ENCODE measurements around the gene C14orf119.

The C14orf119 gene, protein sequence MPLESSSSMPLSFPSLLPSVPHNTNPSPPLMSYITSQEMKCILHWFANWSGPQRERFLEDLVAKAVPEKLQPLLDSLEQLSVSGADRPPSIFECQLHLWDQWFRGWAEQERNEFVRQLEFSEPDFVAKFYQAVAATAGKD

DNA sequence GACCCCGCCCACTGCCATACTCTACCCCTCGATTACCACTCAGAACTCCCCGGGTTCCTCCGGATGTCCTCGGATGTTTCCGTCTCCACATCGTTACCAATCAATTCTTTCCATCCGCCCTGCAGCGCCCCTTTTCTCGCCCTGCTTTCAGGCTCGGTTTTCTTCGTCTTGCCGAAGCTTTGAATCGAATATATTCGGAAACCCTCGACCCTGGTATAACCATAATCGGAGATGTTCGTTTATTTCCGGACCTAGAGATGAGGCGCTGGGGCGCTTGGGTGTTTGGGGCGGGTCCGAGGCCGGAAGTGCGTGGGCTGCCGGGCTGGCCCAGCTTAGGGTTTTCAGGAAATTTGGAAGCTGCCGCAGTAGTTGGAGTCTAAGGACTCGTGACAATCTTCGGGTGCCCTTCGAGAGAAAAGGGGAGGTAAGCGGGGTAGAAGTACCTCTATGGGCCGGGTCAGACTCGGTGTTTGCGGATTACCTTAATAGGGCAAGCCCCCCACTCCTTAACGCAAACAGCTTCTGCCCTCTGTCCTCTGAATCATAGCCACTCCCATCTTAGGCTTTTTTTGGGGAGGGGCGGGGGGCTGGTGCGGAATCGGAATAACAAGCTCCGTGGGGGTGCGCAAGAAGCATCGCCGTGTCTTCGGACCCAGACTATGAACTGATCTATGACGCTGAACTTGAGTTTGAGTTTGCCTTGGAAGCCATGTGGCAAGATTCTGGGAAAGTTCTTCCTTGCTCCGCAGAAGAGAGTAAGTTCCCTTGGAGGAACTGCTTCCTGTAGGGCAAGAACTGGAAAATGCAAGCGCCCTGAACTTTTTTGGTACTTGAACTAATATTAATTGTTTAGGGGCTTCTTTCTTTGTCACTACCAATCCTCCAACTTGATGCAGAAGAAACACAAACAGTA is at the start of gene C14orf119:
Gene C14orf119 (plus strand): TSS at position 310 of the 913 bp plus-strand sequence. CDS start 2,154 bp downstream, outside the sequence.
- peak; percentile 99 for DNase-seq (ENCODE audit: low spot score)

DNA sequence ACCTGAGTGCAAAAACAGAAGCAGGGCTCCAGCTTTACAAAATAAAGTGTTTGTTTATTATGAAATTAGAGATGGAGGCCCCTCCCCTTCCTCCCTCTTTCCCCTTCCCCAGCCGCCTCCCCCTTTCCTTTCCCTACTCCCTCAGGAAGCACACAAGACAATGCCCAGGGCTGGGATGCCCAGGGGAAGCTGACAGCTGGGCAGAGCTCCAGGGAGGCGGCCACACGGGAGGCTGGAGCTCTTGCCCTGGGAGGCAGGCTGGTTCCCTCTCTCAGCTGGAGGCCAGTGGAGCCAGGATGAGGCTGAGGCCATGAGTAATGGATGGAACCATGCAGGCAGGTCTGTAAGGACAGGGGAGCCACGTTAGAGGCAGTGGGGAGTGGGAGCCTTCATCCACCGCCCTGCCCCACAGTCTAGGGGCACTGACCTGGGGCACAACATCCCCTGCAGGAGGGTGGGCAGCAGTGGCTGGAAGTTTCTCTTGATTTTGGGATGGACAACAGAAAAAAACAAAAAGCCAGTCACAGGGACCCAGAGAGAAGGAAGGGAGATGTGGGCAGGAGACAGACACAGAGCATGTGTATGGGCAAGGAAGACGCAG is 48.2 kb upstream of the C14orf119 start:
- no peak for DNase-seq (ENCODE audit: low spot score)

DNA sequence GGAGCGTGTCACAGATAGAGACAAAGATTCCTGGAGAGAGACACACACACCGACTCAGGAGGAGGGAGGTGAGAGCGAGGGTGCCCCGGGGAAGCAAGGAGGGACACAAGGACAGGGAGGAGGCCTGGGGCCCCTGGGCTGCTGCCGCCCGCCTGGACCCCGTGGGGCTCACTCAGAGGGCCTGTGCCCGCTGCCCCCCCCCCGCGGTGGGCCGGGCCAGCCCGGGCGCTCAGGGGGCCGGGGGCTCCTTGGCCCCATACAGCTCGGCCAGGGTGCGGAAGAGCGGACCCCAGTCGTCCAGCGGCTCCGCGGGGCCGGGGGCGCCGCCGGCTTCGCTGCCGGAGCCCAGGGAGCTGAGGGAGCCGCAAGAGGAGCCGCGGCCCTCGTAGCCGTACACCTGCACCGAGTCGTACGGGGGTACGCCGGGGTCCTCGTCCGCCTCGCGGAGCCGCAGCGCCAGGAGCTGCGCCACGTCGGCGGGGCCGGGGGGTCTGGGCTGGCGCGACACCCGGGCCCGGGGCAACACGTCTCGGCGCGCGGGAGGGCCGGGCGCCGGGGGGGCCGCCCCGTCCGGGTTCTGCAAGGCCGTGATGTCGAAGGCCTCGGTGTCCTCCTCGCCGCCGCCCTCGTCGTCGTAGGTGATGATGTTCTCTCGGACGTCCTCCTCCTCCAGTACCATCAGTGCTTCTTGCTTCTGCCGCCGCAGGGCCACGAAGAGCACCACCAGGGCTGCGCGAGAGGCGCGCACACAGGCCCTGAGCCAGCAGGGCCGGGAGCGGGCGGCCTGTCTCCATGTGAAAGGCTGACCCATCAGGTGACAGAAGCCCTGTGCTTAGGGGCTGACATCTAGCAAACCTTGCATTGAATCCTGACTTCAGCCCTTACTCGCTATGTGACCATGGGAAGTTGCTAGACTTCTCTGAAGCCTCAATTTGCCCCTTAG is 47.3 kb upstream of the C14orf119 start:
- DNase-seq (ENCODE audit: low spot score) = no peak

DNA sequence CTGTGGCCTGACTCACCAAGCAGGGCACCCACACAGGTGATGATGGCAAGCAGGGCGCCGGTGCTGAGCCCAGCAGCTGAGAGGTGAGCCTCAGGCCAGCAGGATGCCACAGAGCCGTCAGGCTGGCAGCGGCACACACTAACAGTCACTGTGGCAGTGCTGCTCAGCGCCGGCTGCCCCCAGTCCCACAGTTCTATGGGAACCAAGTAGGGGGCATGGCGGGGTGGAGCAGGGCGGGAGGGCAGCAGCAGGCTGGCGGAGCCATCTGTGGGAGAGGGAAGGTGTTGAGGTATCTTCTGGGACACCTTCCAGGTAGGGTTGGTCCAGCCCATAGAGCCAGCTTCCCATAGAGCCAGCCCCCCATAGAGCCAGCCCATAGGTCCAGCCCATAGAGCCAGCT is 46.3 kb upstream of the C14orf119 start:
- DNase-seq (ENCODE audit: low spot score) = no peak

DNA sequence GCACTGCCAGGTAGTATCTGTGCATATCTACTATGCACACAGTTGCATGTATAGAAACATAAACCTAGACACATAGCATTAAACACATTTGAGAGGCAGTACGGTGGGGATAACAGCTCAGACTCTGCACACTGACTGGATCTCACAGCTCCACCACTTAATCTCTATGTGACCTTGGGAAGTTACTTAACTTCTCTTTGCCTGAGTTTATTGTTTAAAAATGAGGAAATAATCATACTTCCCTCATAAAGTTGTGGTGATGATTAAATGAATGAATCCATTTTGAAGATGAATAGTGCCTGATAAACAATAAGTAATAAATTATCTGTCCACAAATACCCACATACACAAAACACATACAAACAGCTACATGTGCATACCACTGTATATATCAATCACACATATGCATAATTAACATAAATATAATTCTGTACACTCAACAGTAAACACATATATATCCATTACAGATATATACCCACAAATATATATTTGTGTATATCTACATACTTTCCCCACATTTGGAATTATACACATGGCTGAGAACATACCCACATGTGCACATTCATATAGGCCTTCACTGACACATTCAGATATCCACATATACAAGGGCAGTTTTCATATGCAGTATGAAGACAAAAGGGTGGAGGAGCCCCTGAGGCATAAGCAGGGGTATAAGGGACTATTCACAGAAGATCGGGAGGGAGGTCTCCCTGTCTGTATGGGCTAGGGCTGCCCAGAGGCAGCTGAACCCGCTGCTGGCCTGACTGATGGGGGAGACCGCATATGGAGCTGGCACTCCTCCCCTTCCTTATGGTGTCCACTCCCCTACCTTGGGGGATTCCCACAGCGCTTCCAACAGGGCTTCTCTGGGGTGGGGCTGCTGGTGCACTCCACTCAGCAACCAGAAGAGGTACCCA is 43.9 kb upstream of the C14orf119 start:
- DNase-seq (ENCODE audit: low spot score) = no peak

DNA sequence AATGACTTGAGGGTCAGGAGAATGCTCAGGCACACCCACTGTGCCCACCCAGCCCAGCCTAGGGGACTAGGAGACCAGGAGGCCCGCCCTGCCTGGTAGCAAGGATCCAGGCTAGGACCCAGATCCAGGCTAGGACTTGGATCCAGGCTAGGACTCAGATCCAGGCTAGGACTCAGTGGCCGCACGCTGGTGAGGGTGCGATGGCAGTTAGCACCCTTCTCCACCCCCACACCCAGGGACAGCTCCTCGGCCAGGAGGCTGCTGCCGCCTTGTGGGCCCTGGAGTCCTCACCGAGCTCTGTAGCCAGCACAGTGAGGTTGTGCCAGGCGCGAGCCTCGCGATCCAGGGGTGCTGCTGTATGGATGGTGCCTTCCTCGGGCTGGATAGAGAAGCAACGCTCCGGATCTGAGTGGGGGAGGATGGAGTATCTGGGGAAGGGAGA is 43.1 kb upstream of the C14orf119 start:
- DNase-seq (ENCODE audit: low spot score) = no peak

DNA sequence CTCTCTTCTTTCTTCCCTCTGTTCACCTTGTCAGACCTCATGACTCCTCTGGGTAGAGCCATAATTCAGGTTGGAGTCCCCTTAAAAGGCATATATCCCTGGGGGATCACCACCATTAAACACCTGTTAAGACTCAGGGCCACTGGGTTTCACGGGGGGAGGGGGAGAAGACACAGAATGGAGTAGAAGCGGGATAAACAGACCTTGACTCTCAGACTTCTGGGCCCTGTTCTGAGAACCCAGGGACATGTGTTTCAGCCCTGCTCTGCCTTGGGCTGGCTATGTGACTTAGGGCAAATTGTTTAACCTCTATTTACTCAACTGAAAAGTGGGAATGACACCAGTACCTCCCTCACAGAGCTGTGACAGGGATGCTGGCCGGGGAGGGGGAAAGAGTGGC is 42.6 kb upstream of the C14orf119 start:
- no peak for DNase-seq (ENCODE audit: low spot score)

DNA sequence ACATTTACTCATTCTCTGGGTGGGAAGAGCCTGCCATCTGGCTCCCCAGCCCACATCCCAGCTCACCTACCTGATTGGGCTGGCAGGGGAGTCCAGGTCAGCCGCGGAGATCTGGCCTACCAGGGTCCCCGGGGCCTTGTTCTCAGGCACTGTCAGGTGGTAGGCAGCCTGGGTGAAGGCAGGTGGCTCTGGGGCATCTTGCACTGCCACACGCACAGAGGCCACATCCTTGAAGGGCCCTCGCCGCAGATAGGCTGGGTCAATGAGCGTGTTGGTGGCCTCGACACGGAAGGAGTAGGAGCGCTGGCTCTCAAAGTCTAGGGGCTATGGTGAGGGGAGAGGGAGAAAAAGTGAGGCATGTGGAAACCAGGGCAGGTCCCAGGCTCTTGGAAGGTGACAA is 41.9 kb upstream of the C14orf119 start:
- no peak for DNase-seq (ENCODE audit: low spot score)

DNA sequence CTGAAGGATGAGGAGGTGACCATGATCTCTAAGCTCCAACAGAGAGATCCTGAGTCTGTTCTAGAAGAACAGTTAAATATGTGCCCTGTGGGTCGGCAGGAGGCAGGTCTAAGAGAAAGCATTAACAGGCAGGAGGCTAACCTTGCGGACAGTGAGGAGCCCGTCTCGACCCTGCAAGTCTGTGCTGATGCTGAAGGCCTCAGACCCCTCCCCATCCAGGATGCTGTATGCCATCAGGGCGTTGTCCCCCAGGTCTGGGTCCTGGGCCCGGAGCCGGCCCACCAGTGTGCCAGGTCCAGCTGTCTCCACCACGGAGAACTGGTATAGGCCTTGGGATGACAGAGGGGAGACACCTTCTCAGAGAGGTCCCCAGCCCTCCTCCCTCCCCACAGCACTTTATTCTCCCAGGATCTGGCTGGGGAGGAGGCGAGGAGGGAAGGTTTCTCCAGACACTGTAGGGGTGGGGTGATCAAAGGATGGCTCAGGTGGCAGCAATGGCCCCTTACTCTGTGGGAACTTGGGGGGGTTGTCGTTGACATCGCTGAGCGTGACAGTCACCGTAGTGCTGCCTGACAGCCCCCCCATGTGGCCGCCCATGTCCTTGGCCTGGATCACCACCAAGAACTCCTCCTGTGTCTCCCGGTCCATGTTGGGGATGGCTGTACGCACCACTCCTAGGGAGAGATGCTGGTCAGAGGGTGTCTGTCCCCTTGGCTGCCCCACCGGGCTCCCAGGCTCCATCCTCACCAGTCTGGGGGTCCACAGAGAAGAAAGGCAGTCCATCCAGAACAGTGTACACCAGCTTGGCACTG is 41.1 kb upstream of the C14orf119 start:
- DNase-seq (ENCODE audit: low spot score) = no peak

DNA sequence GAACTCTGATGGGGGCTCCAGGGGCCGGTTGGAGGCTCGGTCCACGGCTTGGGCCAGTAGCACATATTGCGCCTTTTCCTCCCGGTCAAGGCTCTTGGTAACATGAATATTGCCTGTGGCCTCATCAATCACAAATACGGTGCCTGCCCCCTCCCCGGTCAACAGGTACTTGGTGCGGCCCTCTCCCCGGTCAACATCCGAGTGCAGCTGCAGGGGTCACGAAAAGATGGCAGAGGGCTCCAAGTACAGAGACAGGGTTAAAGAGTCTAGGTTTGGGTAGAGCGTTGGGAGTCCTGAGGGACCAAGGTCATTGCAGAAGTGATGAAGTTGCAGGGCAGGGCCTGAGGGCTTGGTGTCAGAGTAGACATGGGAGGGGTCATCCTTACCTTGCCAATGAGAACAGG is 40.2 kb upstream of the C14orf119 start:
- DNase-seq (ENCODE audit: low spot score) = no peak

DNA sequence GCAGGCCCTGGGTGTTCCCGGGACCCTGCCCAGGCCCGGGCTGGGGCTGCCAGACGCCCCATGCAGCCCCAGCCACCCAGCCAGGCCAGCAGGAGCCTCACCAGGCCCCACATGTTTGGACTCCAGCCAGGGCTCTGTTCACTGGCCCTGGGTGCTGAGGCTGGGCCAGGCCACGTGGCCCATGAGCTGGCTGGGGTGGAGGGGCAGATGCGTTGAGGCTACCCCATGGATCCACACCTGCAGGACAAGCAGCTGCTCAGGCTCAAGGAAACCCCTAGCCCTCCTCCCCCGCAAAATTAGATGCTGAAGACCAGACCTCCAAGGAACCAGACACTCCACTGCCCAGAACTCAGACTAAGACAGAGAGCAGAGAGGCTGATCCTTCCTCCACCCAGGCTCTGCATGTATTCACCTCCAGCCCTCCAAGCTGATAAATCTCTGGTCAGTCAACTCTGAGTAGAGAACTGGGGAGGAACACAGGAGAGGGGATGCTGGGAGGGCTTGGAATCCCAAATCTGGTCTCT is 39.6 kb upstream of the C14orf119 start:
- DNase-seq (ENCODE audit: low spot score) = no peak

DNA sequence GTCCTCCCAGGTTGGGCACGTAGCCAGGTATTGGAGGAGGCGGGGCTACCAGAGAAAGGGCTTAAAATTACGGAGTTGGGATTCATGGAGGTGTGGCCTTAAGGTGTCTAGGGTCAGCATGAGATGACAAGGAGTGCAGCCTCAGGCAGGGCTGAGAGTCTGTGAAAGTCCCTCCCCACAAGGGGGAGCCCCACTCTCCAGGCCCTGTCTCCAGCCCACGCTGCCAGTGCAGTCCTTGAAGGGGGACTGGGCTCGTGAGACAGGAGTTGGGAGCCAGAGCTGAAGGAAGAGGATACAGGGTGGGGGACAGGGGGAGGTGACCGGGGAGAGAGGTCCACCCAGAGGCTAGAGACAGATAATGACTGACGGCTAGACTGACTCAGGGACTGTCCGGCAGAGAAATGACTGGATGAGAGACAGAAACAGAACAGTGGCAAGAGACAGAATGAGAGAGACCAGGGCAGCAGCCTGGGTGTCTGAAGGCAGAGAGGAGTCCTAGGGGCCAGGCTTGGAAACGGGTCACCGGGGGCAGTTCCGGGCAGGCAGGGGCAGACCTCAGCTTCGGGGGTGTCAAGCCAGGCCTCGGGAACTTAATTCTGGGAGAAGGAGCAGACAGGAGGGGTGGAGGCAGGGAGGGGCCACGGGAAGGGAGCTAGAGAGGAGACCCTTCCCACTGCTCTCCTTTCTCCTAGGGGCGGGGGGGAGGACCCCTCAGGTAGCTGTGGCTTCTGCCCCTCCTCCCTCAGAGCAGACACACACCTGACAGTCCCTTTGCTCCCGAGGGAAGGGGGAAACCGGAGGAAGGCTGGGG is 39.0 kb upstream of the C14orf119 start:
- DNase-seq (ENCODE audit: low spot score) = peak; percentile 84

DNA sequence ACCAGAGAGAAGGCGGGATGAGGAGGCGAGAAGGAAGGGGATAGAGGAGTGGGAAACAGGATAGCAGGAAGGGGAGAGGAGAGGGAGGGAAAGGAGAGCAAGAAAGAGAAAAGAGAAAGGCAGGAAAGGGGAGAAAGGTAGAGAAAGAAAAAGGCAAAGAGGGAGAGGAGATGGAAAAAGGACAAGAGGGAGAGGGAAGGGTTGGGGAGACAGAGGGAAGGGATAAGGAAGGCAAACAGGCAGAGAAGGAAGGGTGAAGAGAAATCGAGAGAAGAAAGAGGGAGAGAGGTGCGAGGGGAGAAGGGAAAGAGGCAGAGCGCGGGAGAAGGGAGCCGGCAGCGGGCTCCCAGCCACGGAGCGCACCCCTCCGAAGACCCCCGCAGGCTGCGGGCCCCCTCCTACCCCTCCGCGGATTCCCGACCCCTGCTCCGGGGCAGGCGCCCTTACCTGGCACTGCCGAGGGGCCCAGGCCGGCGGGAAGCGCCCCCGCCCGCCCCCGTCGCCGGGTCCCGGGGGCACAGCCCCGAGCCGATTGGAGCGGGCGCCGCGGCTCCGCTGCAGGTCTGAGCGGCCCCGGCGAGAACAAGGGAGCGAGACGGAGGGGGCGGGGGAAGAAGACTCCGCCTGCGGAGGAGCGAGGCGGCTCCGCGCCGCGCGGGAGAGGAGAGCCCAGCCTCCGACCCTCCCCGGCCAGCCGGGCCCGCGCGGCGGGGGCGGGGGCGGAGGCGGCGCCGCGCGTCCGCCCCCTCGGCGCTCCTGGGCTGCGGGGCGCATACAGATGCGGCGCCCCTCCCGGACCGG is 38.1 kb upstream of the C14orf119 start, which contains the start of gene CDH24:
Gene CDH24 (minus strand): TSS at position 565 of the 801 bp plus-strand sequence. CDS start 1,787 bp downstream, outside the sequence.
- peak; percentile 63 for DNase-seq (ENCODE audit: low spot score)

DNA sequence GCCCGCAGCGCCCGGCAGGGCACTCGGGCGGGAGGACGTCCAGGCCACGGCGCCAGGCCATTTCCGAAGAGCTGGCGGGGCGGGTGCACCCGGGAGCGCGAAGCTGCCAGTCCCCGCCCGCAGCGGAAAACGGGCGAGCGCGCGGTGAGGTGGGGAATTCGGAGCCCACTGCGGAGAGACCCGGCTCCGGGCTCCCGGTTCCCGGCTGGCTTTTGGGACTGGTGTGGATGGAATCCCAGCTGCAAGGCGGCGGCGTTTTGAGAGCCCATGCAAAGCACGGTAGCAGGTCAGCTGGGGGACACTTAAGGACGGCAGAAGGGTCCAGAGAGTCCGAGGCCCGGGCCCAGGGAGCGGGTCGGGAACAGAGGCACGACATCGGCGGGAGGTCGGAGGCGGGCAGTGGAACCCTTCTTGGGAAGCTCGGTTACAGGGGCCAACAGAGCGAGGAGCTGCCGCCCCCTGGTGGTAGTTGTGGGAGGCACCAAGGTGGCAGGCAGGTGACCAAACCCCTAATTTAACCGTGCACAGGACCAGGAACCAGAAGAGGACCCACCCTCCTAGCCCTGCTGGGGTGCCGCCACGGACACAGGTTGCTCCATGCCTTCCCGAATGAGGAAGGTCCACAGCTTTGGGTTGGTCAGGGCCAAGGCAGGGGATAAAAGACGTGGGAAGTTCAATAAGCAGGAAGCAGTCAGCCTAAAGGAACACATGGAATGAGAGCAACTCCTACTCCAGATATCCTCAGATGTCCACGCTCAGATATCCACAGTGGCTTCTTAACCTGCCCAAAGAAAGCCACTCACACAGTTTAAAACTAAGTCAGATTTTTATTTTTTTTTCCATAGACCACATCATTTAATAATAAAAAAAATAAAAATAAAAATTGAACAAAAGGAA is 37.3 kb upstream of the C14orf119 start:
- DNase-seq (ENCODE audit: low spot score) = peak; percentile 88

DNA sequence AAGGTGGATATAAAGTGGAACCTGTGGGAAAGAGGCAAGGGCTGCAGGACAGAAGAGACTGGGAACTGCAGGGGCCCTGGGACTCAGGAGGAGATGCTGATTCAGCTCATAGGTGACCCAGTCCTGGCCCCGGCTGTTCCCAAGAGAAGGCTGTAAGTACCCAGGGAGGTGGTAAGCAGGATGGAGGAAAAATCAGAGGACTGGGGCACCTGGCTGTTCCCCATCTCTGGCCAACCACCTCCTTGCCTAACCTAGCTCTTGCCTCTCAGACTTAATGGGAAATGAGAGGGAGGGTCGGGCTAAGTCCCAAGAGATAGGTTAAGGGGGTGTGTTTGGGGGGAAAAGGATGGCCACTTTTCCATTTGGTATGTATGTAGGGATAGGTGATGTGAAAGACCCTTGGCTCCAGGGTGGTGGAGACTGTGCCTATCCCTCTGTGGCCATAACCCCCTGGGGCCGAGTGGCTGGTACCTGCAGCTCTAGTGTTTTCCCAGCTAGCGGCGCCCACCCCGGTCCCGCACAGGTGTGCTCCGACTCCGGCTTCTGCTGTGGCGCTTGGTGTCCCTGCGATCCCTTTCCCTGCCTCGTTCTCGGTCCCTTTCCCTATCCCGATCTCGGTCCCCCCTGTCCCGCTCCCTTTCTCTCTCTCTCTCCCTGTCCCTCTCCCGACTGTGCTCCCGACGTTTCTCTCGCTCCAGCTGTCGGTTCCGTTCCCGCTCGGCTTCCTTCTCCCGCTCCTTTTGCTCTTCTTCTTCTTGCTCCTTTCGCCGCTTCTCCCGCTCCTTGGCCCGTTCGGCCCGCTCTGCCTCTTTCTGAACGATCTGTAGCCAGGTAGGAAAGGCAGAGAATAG is 36.4 kb upstream of the C14orf119 start:
- no peak for DNase-seq (ENCODE audit: low spot score)
